ENCODE measurements around the gene ZNF821. TPM values are rescaled to one million over a fixed set of nuclear protein-coding genes. Genes with fewer than 3 reads are reported as not detected.

ZNF821 gene
- polyA plus RNA-seq, 1 of the 3 experiments (the other 2 are of a cell fraction): 8.8 TPM

GRCh38 chr16:71929048-71929447 is 45.1 kb upstream of the ZNF821 start:
- Histone ChIP-seq H3F3A (replicated peaks; ENCODE audit: insufficient read depth) (peaks cover 50% of the 10 kb centered on the region), H3K9ac (peak overlapping the region; percentile 55), H4K20me1 (ENCODE audit: insufficient read depth) (peaks cover 71% of the 10 kb centered on the region), H3K4me2 (peak overlapping the region; percentile 47), H3K4me1 (ENCODE audit: control insufficient read depth in 1 of 2, insufficient read depth in 2 of 2, low read depth in 1 of 2, low read length in 1 of 2) (peaks cover 16 to 45% of the 10 kb centered on the region in 2 experiments), H3K9me2 (no peaks in the 10 kb centered on the region), H3K79me2 (ENCODE audit: insufficient read depth) (peaks cover 66% of the 10 kb centered on the region), H3K27me3 (ENCODE audit: insufficient read depth) (no peaks in the 10 kb centered on the region), H2AFZ (ENCODE audit: low read depth) (no peak overlapping the region), H3K9me3 (no peaks in the 10 kb centered on the region), H3K27ac (ENCODE audit: low read depth in 2 of 2, low read length in 1 of 2) (peak overlapping the region; percentile 75 to 87), H3K4me3 (ENCODE audit: low read depth in 2 of 2, low read length in 1 of 2) (no peak overlapping the region), H3K36me3 (replicated peaks in 1 of 2; ENCODE audit: control insufficient read depth in 1 of 2, insufficient read depth in 2 of 2, low read length in 1 of 2) (peaks cover 46 to 63% of the 10 kb centered on the region in 2 experiments)
- ChIA-PET POLR2A (no interaction called here), CTCF (interaction anchor here (1.2 to 2.0 kb wide), 3 partner anchors 12 to 46 kb away, joined by 3 to 8 read pairs (median 7); partner anchors contain the start of gene ZNF821)
- no peak for DNase-seq
- 13% methylated on average over 3 of the region's 3 CpGs for WGBS (ENCODE audit: low lambda C conversion rate)
- TF ChIP-seq RXRA (IDR thresholded peaks at IDR 0.05; ENCODE audit: borderline replicate concordance, low read depth) (no peak), RAD21 (IDR thresholded peaks at IDR 0.05; ENCODE audit: low read length) (no peak), NFIC (IDR thresholded peaks at IDR 0.05; ENCODE audit: borderline replicate concordance) (peak; percentile 63), ELF1 (IDR thresholded peaks at IDR 0.05) (no peak), GABPA (IDR thresholded peaks at IDR 0.05; ENCODE audit: low read depth) (no peak), NRF1 (IDR thresholded peaks at IDR 0.05; ENCODE audit: low read depth, low read length) (no peak), GATA2 (CRISPR knock-in tag; IDR thresholded peaks at IDR 0.05) (no peak), CHD2 (IDR thresholded peaks at IDR 0.05; ENCODE audit: low read length, partially characterized antibody) (no peak), SIN3A (IDR thresholded peaks at IDR 0.05; ENCODE audit: borderline replicate concordance, low read depth, low read length) (no peak), USF1 (IDR thresholded peaks at IDR 0.05; ENCODE audit: borderline replicate concordance, low read depth) (no peak), FOSL2 (IDR thresholded peaks at IDR 0.05; ENCODE audit: borderline replicate concordance, low read depth) (peak; percentile 32; the same call in 1 of the 2 replicates), PBX3 (IDR thresholded peaks at IDR 0.05) (peak; percentile 60), EP300 (IDR thresholded peaks at IDR 0.05; ENCODE audit: borderline replicate concordance in 1 of 2, low read depth in 1 of 2, low read length in 1 of 2) (peak in 1 of 2 experiments; percentile 67; a peak in 1 of 4 replicates), YY1 (IDR thresholded peaks at IDR 0.05; ENCODE audit: low read depth) (peak; percentile 46; the same call in 1 of the 2 replicates), JUND (IDR thresholded peaks at IDR 0.05) (peak; percentile 55), ZBTB33 (IDR thresholded peaks at IDR 0.05; ENCODE audit: borderline replicate concordance, low read depth) (no peak), TEAD4 (IDR thresholded peaks at IDR 0.05; ENCODE audit: borderline replicate concordance, insufficient read depth) (no peak), MXI1 (IDR thresholded peaks at IDR 0.05; ENCODE audit: low read depth, low read length) (no peak), RFX5 (IDR thresholded peaks at IDR 0.05; ENCODE audit: low read length) (no peak), EZH2phosphoT487 (IDR thresholded peaks at IDR 0.05; ENCODE audit: borderline replicate concordance, low read depth) (no peak)
- TF ChIP-seq, protein P1, sequence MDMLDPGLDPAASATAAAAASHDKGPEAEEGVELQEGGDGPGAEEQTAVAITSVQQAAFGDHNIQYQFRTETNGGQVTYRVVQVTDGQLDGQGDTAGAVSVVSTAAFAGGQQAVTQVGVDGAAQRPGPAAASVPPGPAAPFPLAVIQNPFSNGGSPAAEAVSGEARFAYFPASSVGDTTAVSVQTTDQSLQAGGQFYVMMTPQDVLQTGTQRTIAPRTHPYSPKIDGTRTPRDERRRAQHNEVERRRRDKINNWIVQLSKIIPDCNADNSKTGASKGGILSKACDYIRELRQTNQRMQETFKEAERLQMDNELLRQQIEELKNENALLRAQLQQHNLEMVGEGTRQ (IDR thresholded peaks at IDR 0.05; ENCODE audit: borderline replicate concordance, low read depth, low read length): no peak
- TF ChIP-seq, protein P2, sequence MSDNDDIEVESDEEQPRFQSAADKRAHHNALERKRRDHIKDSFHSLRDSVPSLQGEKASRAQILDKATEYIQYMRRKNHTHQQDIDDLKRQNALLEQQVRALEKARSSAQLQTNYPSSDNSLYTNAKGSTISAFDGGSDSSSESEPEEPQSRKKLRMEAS (IDR thresholded peaks at IDR 0.05; ENCODE audit: low read depth): peak; percentile 65
- TF ChIP-seq, protein P3, sequence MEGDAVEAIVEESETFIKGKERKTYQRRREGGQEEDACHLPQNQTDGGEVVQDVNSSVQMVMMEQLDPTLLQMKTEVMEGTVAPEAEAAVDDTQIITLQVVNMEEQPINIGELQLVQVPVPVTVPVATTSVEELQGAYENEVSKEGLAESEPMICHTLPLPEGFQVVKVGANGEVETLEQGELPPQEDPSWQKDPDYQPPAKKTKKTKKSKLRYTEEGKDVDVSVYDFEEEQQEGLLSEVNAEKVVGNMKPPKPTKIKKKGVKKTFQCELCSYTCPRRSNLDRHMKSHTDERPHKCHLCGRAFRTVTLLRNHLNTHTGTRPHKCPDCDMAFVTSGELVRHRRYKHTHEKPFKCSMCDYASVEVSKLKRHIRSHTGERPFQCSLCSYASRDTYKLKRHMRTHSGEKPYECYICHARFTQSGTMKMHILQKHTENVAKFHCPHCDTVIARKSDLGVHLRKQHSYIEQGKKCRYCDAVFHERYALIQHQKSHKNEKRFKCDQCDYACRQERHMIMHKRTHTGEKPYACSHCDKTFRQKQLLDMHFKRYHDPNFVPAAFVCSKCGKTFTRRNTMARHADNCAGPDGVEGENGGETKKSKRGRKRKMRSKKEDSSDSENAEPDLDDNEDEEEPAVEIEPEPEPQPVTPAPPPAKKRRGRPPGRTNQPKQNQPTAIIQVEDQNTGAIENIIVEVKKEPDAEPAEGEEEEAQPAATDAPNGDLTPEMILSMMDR (IDR thresholded peaks at IDR 0.05): no peak
- TF ChIP-seq, protein P4, sequence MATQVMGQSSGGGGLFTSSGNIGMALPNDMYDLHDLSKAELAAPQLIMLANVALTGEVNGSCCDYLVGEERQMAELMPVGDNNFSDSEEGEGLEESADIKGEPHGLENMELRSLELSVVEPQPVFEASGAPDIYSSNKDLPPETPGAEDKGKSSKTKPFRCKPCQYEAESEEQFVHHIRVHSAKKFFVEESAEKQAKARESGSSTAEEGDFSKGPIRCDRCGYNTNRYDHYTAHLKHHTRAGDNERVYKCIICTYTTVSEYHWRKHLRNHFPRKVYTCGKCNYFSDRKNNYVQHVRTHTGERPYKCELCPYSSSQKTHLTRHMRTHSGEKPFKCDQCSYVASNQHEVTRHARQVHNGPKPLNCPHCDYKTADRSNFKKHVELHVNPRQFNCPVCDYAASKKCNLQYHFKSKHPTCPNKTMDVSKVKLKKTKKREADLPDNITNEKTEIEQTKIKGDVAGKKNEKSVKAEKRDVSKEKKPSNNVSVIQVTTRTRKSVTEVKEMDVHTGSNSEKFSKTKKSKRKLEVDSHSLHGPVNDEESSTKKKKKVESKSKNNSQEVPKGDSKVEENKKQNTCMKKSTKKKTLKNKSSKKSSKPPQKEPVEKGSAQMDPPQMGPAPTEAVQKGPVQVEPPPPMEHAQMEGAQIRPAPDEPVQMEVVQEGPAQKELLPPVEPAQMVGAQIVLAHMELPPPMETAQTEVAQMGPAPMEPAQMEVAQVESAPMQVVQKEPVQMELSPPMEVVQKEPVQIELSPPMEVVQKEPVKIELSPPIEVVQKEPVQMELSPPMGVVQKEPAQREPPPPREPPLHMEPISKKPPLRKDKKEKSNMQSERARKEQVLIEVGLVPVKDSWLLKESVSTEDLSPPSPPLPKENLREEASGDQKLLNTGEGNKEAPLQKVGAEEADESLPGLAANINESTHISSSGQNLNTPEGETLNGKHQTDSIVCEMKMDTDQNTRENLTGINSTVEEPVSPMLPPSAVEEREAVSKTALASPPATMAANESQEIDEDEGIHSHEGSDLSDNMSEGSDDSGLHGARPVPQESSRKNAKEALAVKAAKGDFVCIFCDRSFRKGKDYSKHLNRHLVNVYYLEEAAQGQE (IDR thresholded peaks at IDR 0.05; ENCODE audit: low read depth, low read length): no peak

Data from SK-N-SH (cell line).